ENCODE data around the gene ARID1B.

ARID1B gene

GRCh38 chr6:156783958-156784357 lies 6.8 kb downstream of the ARID1B start:
- ChIA-PET CTCF (interaction anchor here (1.2 kb wide), 1 partner anchor 155 kb away, joined by 3 read pairs; no protein-coding TSS in a partner anchor), POLR2A (no interaction called here)
- Histone ChIP-seq H3K36me3 (ENCODE audit: control insufficient read depth in 4 of 4, insufficient read depth in 4 of 4, low read length in 3 of 4) (peaks cover 0 to 16% (median 7%) of the 10 kb centered on the region in 4 experiments), H3K9me3 (ENCODE audit: control extremely low read depth in 1 of 5, control insufficient read depth in 4 of 5, insufficient read depth in 2 of 5, low read depth in 1 of 5, low read length in 4 of 5) (no peaks in the 10 kb centered on the region), H3K27ac (ENCODE audit: insufficient read depth in 1 of 2, low read depth in 1 of 2, low read length in 2 of 2, poor library complexity in 1 of 2, severe bottlenecking in 2 of 2) (no peak overlapping the region), H3K27me3 (replicated peaks in 2 of 5; ENCODE audit: control insufficient read depth in 4 of 5, insufficient read depth in 5 of 5, low read length in 4 of 5) (no peaks in the 10 kb centered on the region), H3K4me3 (ENCODE audit: control insufficient read depth in 1 of 7, extremely low read depth in 1 of 7, insufficient read depth in 4 of 7, low read depth in 2 of 7, low read length in 6 of 7) (peak overlapping the region in 2 of 7 experiments; percentile 49 to 98), H3K4me1 (ENCODE audit: control extremely low read depth in 1 of 4, control insufficient read depth in 4 of 4, insufficient read depth in 4 of 4, low read length in 3 of 4) (peaks cover 18 to 59% (median 44%) of the 10 kb centered on the region in 4 experiments)
- 14% methylated on average over 1 of the region's 6 CpGs for WGBS (ENCODE audit: insufficient coverage)
- DNase-seq: no peak

GRCh38 chr6:156786652-156787051 lies 9.5 kb downstream of the ARID1B start:
- no peaks in the 10 kb centered on the region for H3K9me3 ChIP-seq (ENCODE audit: control extremely low read depth in 1 of 5, control insufficient read depth in 4 of 5, insufficient read depth in 2 of 5, low read depth in 1 of 5, low read length in 4 of 5)
- ChIA-PET POLR2A (no interaction called here), CTCF (interaction anchor here (1.0 to 1.8 kb wide), 3 partner anchors 8 to 146 kb away, joined by 4 to 5 read pairs (median 4); no protein-coding TSS in a partner anchor)
- no peaks in the 10 kb centered on the region for H3K27me3 ChIP-seq (replicated peaks in 2 of 5; ENCODE audit: control insufficient read depth in 4 of 5, insufficient read depth in 5 of 5, low read length in 4 of 5)
- peaks cover 0 to 21% (median 10%) of the 10 kb centered on the region in 4 experiments for H3K36me3 ChIP-seq (ENCODE audit: control insufficient read depth in 4 of 4, insufficient read depth in 4 of 4, low read length in 3 of 4)
- WGBS (ENCODE audit: insufficient coverage): 78% methylated on average over 3 of the region's 4 CpGs
- H3K4me1 ChIP-seq (ENCODE audit: control extremely low read depth in 1 of 4, control insufficient read depth in 4 of 4, insufficient read depth in 4 of 4, low read length in 3 of 4): peaks cover 28 to 73% (median 33%) of the 10 kb centered on the region in 4 experiments
- H3K4me3 ChIP-seq (ENCODE audit: control insufficient read depth in 1 of 7, extremely low read depth in 1 of 7, insufficient read depth in 4 of 7, low read depth in 2 of 7, low read length in 6 of 7): no peak overlapping the region
- no peak for DNase-seq
- no peak overlapping the region for H3K27ac ChIP-seq (ENCODE audit: insufficient read depth in 1 of 2, low read depth in 1 of 2, low read length in 2 of 2, poor library complexity in 1 of 2, severe bottlenecking in 2 of 2)

- Histone ChIP-seq H3K36me3 (ENCODE audit: control insufficient read depth in 4 of 4, insufficient read depth in 4 of 4, low read length in 3 of 4) (peaks cover 0 to 21% (median 10%) of the 10 kb centered on the region in 4 experiments), H3K27me3 (replicated peaks in 2 of 5; ENCODE audit: control insufficient read depth in 4 of 5, insufficient read depth in 5 of 5, low read length in 4 of 5) (no peaks in the 10 kb centered on the region), H3K27ac (ENCODE audit: insufficient read depth in 1 of 2, low read depth in 1 of 2, low read length in 2 of 2, poor library complexity in 1 of 2, severe bottlenecking in 2 of 2) (no peak overlapping the region), H3K4me1 (ENCODE audit: control extremely low read depth in 1 of 4, control insufficient read depth in 4 of 4, insufficient read depth in 4 of 4, low read length in 3 of 4) (peaks cover 23 to 70% (median 28%) of the 10 kb centered on the region in 4 experiments), H3K4me3 (ENCODE audit: control insufficient read depth in 1 of 7, extremely low read depth in 1 of 7, insufficient read depth in 4 of 7, low read depth in 2 of 7, low read length in 6 of 7) (no peak overlapping the region), H3K9me3 (ENCODE audit: control extremely low read depth in 1 of 5, control insufficient read depth in 4 of 5, insufficient read depth in 2 of 5, low read depth in 1 of 5, low read length in 4 of 5) (no peaks in the 10 kb centered on the region)
- no peak for DNase-seq
- CTCF ChIA-PET: interaction anchor here (0.9 to 1.8 kb wide), 3 partner anchors 8 to 13 kb away, joined by 4 to 5 read pairs (median 4); no protein-coding TSS in a partner anchor
- POLR2A ChIA-PET: interaction anchor here (0.6 to 1.4 kb wide), 2 partner anchors 11 to 56 kb away, joined by 3 read pairs; partner anchors contain the start of gene ARID1B
- 96% methylated on average over 2 of the region's 5 CpGs for WGBS (ENCODE audit: insufficient coverage)
These were observed 10.7 kb downstream of the ARID1B start for GRCh38 chr6:156787569-156788492.

- Histone ChIP-seq H3K4me1 (ENCODE audit: control extremely low read depth in 1 of 4, control insufficient read depth in 4 of 4, insufficient read depth in 4 of 4, low read length in 3 of 4) (peaks cover 8 to 63% (median 20%) of the 10 kb centered on the region in 4 experiments), H3K27me3 (replicated peaks in 2 of 5; ENCODE audit: control insufficient read depth in 4 of 5, insufficient read depth in 5 of 5, low read length in 4 of 5) (no peaks in the 10 kb centered on the region), H3K36me3 (ENCODE audit: control insufficient read depth in 4 of 4, insufficient read depth in 4 of 4, low read length in 3 of 4) (peaks cover 0 to 21% (median 10%) of the 10 kb centered on the region in 4 experiments), H3K4me3 (ENCODE audit: control insufficient read depth in 1 of 7, extremely low read depth in 1 of 7, insufficient read depth in 4 of 7, low read depth in 2 of 7, low read length in 6 of 7) (no peak overlapping the region), H3K27ac (ENCODE audit: insufficient read depth in 1 of 2, low read depth in 1 of 2, low read length in 2 of 2, poor library complexity in 1 of 2, severe bottlenecking in 2 of 2) (no peak overlapping the region), H3K9me3 (ENCODE audit: control extremely low read depth in 1 of 5, control insufficient read depth in 4 of 5, insufficient read depth in 2 of 5, low read depth in 1 of 5, low read length in 4 of 5) (no peaks in the 10 kb centered on the region)
- POLR2A ChIA-PET: interaction anchor here (1.4 kb wide), 1 partner anchor 12 kb away, joined by 3 read pairs; the partner anchor contains the start of gene ARID1B
- no peak for DNase-seq
- 96% methylated on average over 3 of the region's 7 CpGs for WGBS (ENCODE audit: insufficient coverage)
- CTCF ChIA-PET: interaction anchor here (1.1 to 1.8 kb wide), 3 partner anchors 8 to 191 kb away, joined by 3 to 6 read pairs (median 5); no protein-coding TSS in a partner anchor
These were observed 12.1 kb downstream of the ARID1B start for GRCh38 chr6:156789081-156789943.

- no peak for DNase-seq
- H3K4me3 ChIP-seq (ENCODE audit: control insufficient read depth in 1 of 7, extremely low read depth in 1 of 7, insufficient read depth in 4 of 7, low read depth in 2 of 7, low read length in 6 of 7): no peak overlapping the region
- no peaks in the 10 kb centered on the region for H3K27me3 ChIP-seq (replicated peaks in 2 of 5; ENCODE audit: control insufficient read depth in 4 of 5, insufficient read depth in 5 of 5, low read length in 4 of 5)
- no peaks in the 10 kb centered on the region for H3K9me3 ChIP-seq (ENCODE audit: control extremely low read depth in 1 of 5, control insufficient read depth in 4 of 5, insufficient read depth in 2 of 5, low read depth in 1 of 5, low read length in 4 of 5)
- POLR2A ChIA-PET: no interaction called here
- H3K36me3 ChIP-seq (ENCODE audit: control insufficient read depth in 4 of 4, insufficient read depth in 4 of 4, low read length in 3 of 4): peaks cover 0 to 18% (median 6%) of the 10 kb centered on the region in 4 experiments
- 94% methylated on average over 2 of the region's 3 CpGs for WGBS (ENCODE audit: insufficient coverage)
- H3K4me1 ChIP-seq (ENCODE audit: control extremely low read depth in 1 of 4, control insufficient read depth in 4 of 4, insufficient read depth in 4 of 4, low read length in 3 of 4): peaks cover 8 to 66% (median 20%) of the 10 kb centered on the region in 4 experiments
- CTCF ChIA-PET: interaction anchor here (0.6 to 2.1 kb wide), 3 partner anchors 10 to 142 kb away, joined by 3 to 8 read pairs (median 5); no protein-coding TSS in a partner anchor
- H3K27ac ChIP-seq (ENCODE audit: insufficient read depth in 1 of 2, low read depth in 1 of 2, low read length in 2 of 2, poor library complexity in 1 of 2, severe bottlenecking in 2 of 2): no peak overlapping the region
These were observed 13.6 kb downstream of the ARID1B start for GRCh38 chr6:156790711-156791319.

- H3K9me3 ChIP-seq (ENCODE audit: control extremely low read depth in 1 of 5, control insufficient read depth in 4 of 5, insufficient read depth in 2 of 5, low read depth in 1 of 5, low read length in 4 of 5): no peaks in the 10 kb centered on the region
- DNase-seq: peak in 2 of 3 donors; percentile 67 to 79
- no peak overlapping the region for H3K27ac ChIP-seq (ENCODE audit: insufficient read depth in 1 of 2, low read depth in 1 of 2, low read length in 2 of 2, poor library complexity in 1 of 2, severe bottlenecking in 2 of 2)
- H3K27me3 ChIP-seq (replicated peaks in 2 of 5; ENCODE audit: control insufficient read depth in 4 of 5, insufficient read depth in 5 of 5, low read length in 4 of 5): no peaks in the 10 kb centered on the region
- peaks cover 0 to 14% (median 6%) of the 10 kb centered on the region in 4 experiments for H3K36me3 ChIP-seq (ENCODE audit: control insufficient read depth in 4 of 4, insufficient read depth in 4 of 4, low read length in 3 of 4)
- ChIA-PET POLR2A (no interaction called here), CTCF (interaction anchor here (0.6 to 2.1 kb wide), 5 partner anchors 9 to 142 kb away, joined by 3 to 8 read pairs (median 4); no protein-coding TSS in a partner anchor)
- no peak overlapping the region for H3K4me3 ChIP-seq (ENCODE audit: control insufficient read depth in 1 of 7, extremely low read depth in 1 of 7, insufficient read depth in 4 of 7, low read depth in 2 of 7, low read length in 6 of 7)
- 67% methylated on average over 7 of the region's 10 CpGs for WGBS (ENCODE audit: insufficient coverage)
- peaks cover 8 to 66% (median 19%) of the 10 kb centered on the region in 4 experiments for H3K4me1 ChIP-seq (ENCODE audit: control extremely low read depth in 1 of 4, control insufficient read depth in 4 of 4, insufficient read depth in 4 of 4, low read length in 3 of 4)
These were observed 14.2 kb downstream of the ARID1B start for GRCh38 chr6:156791320-156791850.
